Muscle of leg (tissue), 11 donors: ENCODE data around the gene BCL11A. TPM values are rescaled to one million over a fixed set of nuclear protein-coding genes. Genes with fewer than 3 reads are reported as not detected.

ENCODE experiments used
- DNase-seq: peaks from one replicate; pipeline ENCODE4 v3.0.0; 2013
- H3K27ac ChIP-seq: one replicate; pipeline ENCODE4 v1.5.1; 2013; ENCODE audit warnings: mild to moderate bottlenecking, low read length, control low read depth
- H3K27me3 ChIP-seq: one replicate; pipeline ENCODE4 v1.6.1; 2013; ENCODE audit warnings: low read length; ENCODE audit not compliant: control insufficient read depth, insufficient read depth
- H3K36me3 ChIP-seq: one replicate; pipeline ENCODE4 v1.6.1; 2013; ENCODE audit warnings: low read length; ENCODE audit not compliant: control insufficient read depth, insufficient read depth
- H3K4me1 ChIP-seq: one replicate; pipeline ENCODE4 v1.6.1; 2013; ENCODE audit warnings: low read length; ENCODE audit not compliant: control insufficient read depth, insufficient read depth
- H3K4me3 ChIP-seq: one replicate; pipeline ENCODE4 v1.5.1; 2013; ENCODE audit warnings: low read length, control low read depth
- H3K9me3 ChIP-seq: replicated peaks from 2 replicates; pipeline ENCODE4 v1.6.1; 2013; ENCODE audit warnings: low read depth, low read length; ENCODE audit not compliant: control insufficient read depth
- WGBS: methylation state at CpG from one replicate; pipeline ENCODE4 v1.1.5; 2013; ENCODE audit warnings: missing lambda C conversion rate; ENCODE audit not compliant: insufficient coverage; 5-methylcytosine and 5-hydroxymethylcytosine counted together
- polyA plus RNA-seq, 8 donors: library from polyadenylated mRNA; unstranded; fragments of 120-200 nt; gene quantifications; one replicate each; pipeline versions ENCODE4 v1.2.1 to v1.2.3, GENCODE V29; 2013; ENCODE audit warnings: inconsistent platforms in 1 of 8, low replicate concordance in 1 of 8; ENCODE audit not compliant: insufficient read length in 8 of 8, insufficient read depth in 1 of 8
- total RNA-seq: library from RNA; stranded (reverse); fragments of 120-200 nt; gene quantifications from one replicate; pipeline ENCODE4 v1.2.4, GENCODE V29; 2013

The BCL11A gene
- total and polyA plus RNA-seq, 9 donors = 1.1 to 12.2 (median 2.7) TPM

- 40% methylated on average over 1 of the region's 5 CpGs for WGBS
- no peaks in the 10 kb centered on the region for H3K27me3 ChIP-seq
These were observed 140.8 kb downstream of the BCL11A start for GRCh38 chr2:60412620-60413019.

GRCh38 chr2:60412027-60412426, 141.4 kb downstream of the BCL11A start:
- H3K27me3 ChIP-seq = no peaks in the 10 kb centered on the region
- H3K36me3 ChIP-seq = no peaks in the 10 kb centered on the region
- WGBS = 84% methylated on average over 6 of the region's 6 CpGs
- H3K9me3 ChIP-seq = no peaks in the 10 kb centered on the region
- H3K4me1 ChIP-seq = peaks cover 7% of the 10 kb centered on the region
- no peak overlapping the region for H3K4me3 ChIP-seq
- no peak overlapping the region for H3K27ac ChIP-seq
- no peak for DNase-seq

More at GRCh38 chr2:60412620-60413019, 140.8 kb downstream of the BCL11A start:
- Histone ChIP-seq H3K4me3 (no peak overlapping the region), H3K4me1 (peaks cover 2% of the 10 kb centered on the region), H3K9me3 (no peaks in the 10 kb centered on the region), H3K27ac (no peak overlapping the region), H3K36me3 (no peaks in the 10 kb centered on the region)
- DNase-seq = no peak

- Histone ChIP-seq H3K27ac (no peak overlapping the region), H3K4me3 (no peak overlapping the region), H3K27me3 (no peaks in the 10 kb centered on the region), H3K9me3 (no peaks in the 10 kb centered on the region), H3K36me3 (no peaks in the 10 kb centered on the region), H3K4me1 (peaks cover 14% of the 10 kb centered on the region)
- no peak for DNase-seq
- WGBS = no CpG with 5 or more reads among the region's 3 CpGs
These were observed 142.2 kb downstream of the BCL11A start for GRCh38 chr2:60411295-60411694.

GRCh38 chr2:60410456-60411146, 142.9 kb downstream of the BCL11A start:
- Histone ChIP-seq H3K27ac (no peak overlapping the region), H3K36me3 (no peaks in the 10 kb centered on the region), H3K4me3 (no peak overlapping the region), H3K9me3 (no peaks in the 10 kb centered on the region), H3K4me1 (peaks cover 21% of the 10 kb centered on the region), H3K27me3 (no peaks in the 10 kb centered on the region)
- 46% methylated on average over 10 of the region's 17 CpGs for WGBS
- no peak for DNase-seq

GRCh38 chr2:60409531-60409871, 144.0 kb downstream of the BCL11A start:
- Histone ChIP-seq H3K27me3 (no peaks in the 10 kb centered on the region), H3K4me1 (peaks cover 26% of the 10 kb centered on the region), H3K27ac (no peak overlapping the region), H3K36me3 (no peaks in the 10 kb centered on the region), H3K9me3 (no peaks in the 10 kb centered on the region), H3K4me3 (no peak overlapping the region)
- no peak for DNase-seq
- WGBS = 40% methylated on average over 2 of the region's 8 CpGs

GRCh38 chr2:60408811-60409530, 144.5 kb downstream of the BCL11A start:
- 73% methylated on average over 5 of the region's 8 CpGs for WGBS
- Histone ChIP-seq H3K36me3 (no peaks in the 10 kb centered on the region), H3K27me3 (no peaks in the 10 kb centered on the region), H3K4me1 (peaks cover 26% of the 10 kb centered on the region), H3K4me3 (no peak overlapping the region), H3K9me3 (no peaks in the 10 kb centered on the region), H3K27ac (no peak overlapping the region)
- DNase-seq = no peak

- no peaks in the 10 kb centered on the region for H3K36me3 ChIP-seq
- H3K4me3 ChIP-seq = no peak overlapping the region
- no peaks in the 10 kb centered on the region for H3K9me3 ChIP-seq
- no peaks in the 10 kb centered on the region for H3K27me3 ChIP-seq
- no peak overlapping the region for H3K27ac ChIP-seq
- DNase-seq = no peak
- peaks cover 26% of the 10 kb centered on the region for H3K4me1 ChIP-seq
- WGBS = 100% methylated on average over 1 of the region's 1 CpG
These were observed 145.2 kb downstream of the BCL11A start for GRCh38 chr2:60408207-60408606.

GRCh38 chr2:60407398-60407797, 146.1 kb downstream of the BCL11A start:
- WGBS = 34% methylated on average over 2 of the region's 2 CpGs
- Histone ChIP-seq H3K4me1 (peaks cover 26% of the 10 kb centered on the region), H3K4me3 (no peak overlapping the region), H3K27me3 (no peaks in the 10 kb centered on the region), H3K36me3 (no peaks in the 10 kb centered on the region), H3K9me3 (no peaks in the 10 kb centered on the region), H3K27ac (no peak overlapping the region)
- DNase-seq = peak; percentile 53

GRCh38 chr2:60406192-60406591, 147.3 kb downstream of the BCL11A start:
- Histone ChIP-seq H3K27ac (no peak overlapping the region), H3K9me3 (no peaks in the 10 kb centered on the region), H3K4me1 (peaks cover 26% of the 10 kb centered on the region), H3K36me3 (no peaks in the 10 kb centered on the region), H3K4me3 (no peak overlapping the region), H3K27me3 (no peaks in the 10 kb centered on the region)
- DNase-seq = no peak
- 42% methylated on average over 2 of the region's 7 CpGs for WGBS

GRCh38 chr2:60405271-60405919, 148.1 kb downstream of the BCL11A start:
- Histone ChIP-seq H3K27ac (no peak overlapping the region), H3K9me3 (no peaks in the 10 kb centered on the region), H3K4me3 (no peak overlapping the region), H3K27me3 (no peaks in the 10 kb centered on the region), H3K4me1 (peaks cover 26% of the 10 kb centered on the region), H3K36me3 (no peaks in the 10 kb centered on the region)
- DNase-seq = peak; percentile 52
- WGBS = 51% methylated on average over 6 of the region's 7 CpGs
